Gastroesophageal sphincter (tissue), 3 donors: Measurements from ENCODE around the gene BST1.

Experiments used
- CTCF ChIP-seq, 4 experiments: fragments of 200-600 bp in 2 of 4; fragments of 450-650 bp in 2 of 4; sonication (generic) in 1 of 4; IDR thresholded peaks; one replicate each; pipeline ENCODE4 v1.5.1; 2017 to 2019; ENCODE audit warnings: antibody characterized with exemption in 4 of 4, mild to moderate bottlenecking in 2 of 4, moderate library complexity in 2 of 4
- EP300 ChIP-seq: sonication (generic); formaldehyde crosslinking; IDR thresholded peaks from one replicate; pipeline ENCODE4 v1.6.1; 2017; ENCODE audit warnings: antibody characterized with exemption, mild to moderate bottlenecking
- POLR2A ChIP-seq, 2 donors: fragments of 450-650 bp; IDR thresholded peaks; one replicate each; pipeline ENCODE4 v1.6.1; 2017; ENCODE audit warnings: antibody characterized with exemption in 2 of 2, mild to moderate bottlenecking in 2 of 2, moderate library complexity in 1 of 2
- POLR2AphosphoS5 ChIP-seq: sonication (generic); formaldehyde crosslinking; IDR thresholded peaks from one replicate; pipeline ENCODE4 v1.6.1; 2017; ENCODE audit warnings: antibody characterized with exemption

GRCh38 chr4:15753786-15754185, 50.9 kb downstream of the BST1 start:
- TF ChIP-seq CTCF (IDR thresholded peaks at IDR 0.05) (no peak), POLR2AphosphoS5 (no peak), EP300 (no peak), POLR2A (IDR thresholded peaks at IDR 0.05) (no peak)
